ENCODE data around the gene CBARP. TPM values are rescaled to one million over a fixed set of nuclear protein-coding genes. Genes with fewer than 3 reads are reported as not detected.

CBARP gene
- total and polyA plus RNA-seq, 4 donors, result 0.05 to 0.25 (median 0.06) TPM; not detected in 1

GRCh38 chr19:1236576-1236975, 1.2 kb downstream of the CBARP start:
- WGBS, result 24% methylated on average over 42 of the region's 42 CpGs
- no peaks in the 10 kb centered on the region for H3K36me3 ChIP-seq (ENCODE audit: control insufficient read depth in 4 of 4, insufficient read depth in 3 of 4, low read depth in 1 of 4, low read length in 3 of 4)
- no peak overlapping the region for H3K27ac ChIP-seq (ENCODE audit: low read depth in 1 of 2, low read length in 2 of 2)
- H3K27me3 ChIP-seq (ENCODE audit: control insufficient read depth in 4 of 4, insufficient read depth in 4 of 4, low read length in 3 of 4), result no peaks in the 10 kb centered on the region
- peak overlapping the region in 1 of 3 donors; percentile 54 for H3K4me3 ChIP-seq (ENCODE audit: low read depth in 1 of 3, low read length in 3 of 3)
- TF ChIP-seq GABPA (IDR thresholded peaks at IDR 0.05 in 1 of 2, conservative IDR thresholded peaks at IDR 0.05 in 1 of 2) (no peak), REST (IDR thresholded peaks at IDR 0.05) (no peak), CTCF (IDR thresholded peaks at IDR 0.05; ENCODE audit: low read depth, low read length, missing input control) (no peak), RXRA (IDR thresholded peaks at IDR 0.05) (no peak), HNF4A (conservative IDR thresholded peaks at IDR 0.05) (no peak)
- peaks cover 7 to 33% (median 18%) of the 10 kb centered on the region in 4 donors for H3K4me1 ChIP-seq (ENCODE audit: control insufficient read depth in 4 of 4, insufficient read depth in 4 of 4, low read length in 3 of 4)
- no peak for DNase-seq (ENCODE audit: low spot score)
- H3K9ac ChIP-seq (ENCODE audit: low read depth in 1 of 2, low read length in 2 of 2), result no peak overlapping the region
- no peaks in the 10 kb centered on the region for H3K9me3 ChIP-seq (ENCODE audit: control insufficient read depth in 4 of 4, low read length in 3 of 4)

GRCh38 chr19:1235625-1236538, 1.9 kb downstream of the CBARP start:
- 84% methylated on average over 39 of the region's 39 CpGs for WGBS
- no peak for DNase-seq (ENCODE audit: low spot score)
- Histone ChIP-seq H3K9ac (ENCODE audit: low read depth in 1 of 2, low read length in 2 of 2) (no peak overlapping the region), H3K9me3 (ENCODE audit: control insufficient read depth in 4 of 4, low read length in 3 of 4) (no peaks in the 10 kb centered on the region), H3K4me1 (ENCODE audit: control insufficient read depth in 4 of 4, insufficient read depth in 4 of 4, low read length in 3 of 4) (peaks cover 2 to 26% (median 12%) of the 10 kb centered on the region in 4 donors), H3K36me3 (ENCODE audit: control insufficient read depth in 4 of 4, insufficient read depth in 3 of 4, low read depth in 1 of 4, low read length in 3 of 4) (no peaks in the 10 kb centered on the region), H3K27me3 (ENCODE audit: control insufficient read depth in 4 of 4, insufficient read depth in 4 of 4, low read length in 3 of 4) (no peaks in the 10 kb centered on the region), H3K27ac (ENCODE audit: low read depth in 1 of 2, low read length in 2 of 2) (no peak overlapping the region), H3K4me3 (ENCODE audit: low read depth in 1 of 3, low read length in 3 of 3) (no peak overlapping the region)
- no peak for TF ChIP-seq MAX (IDR thresholded peaks at IDR 0.05)
- no peak for TF ChIP-seq RXRA (IDR thresholded peaks at IDR 0.05)
- TF ChIP-seq YY1 (IDR thresholded peaks at IDR 0.05), result no peak
- no peak for TF ChIP-seq HNF4A (conservative IDR thresholded peaks at IDR 0.05)
- TF ChIP-seq TAF1 (conservative IDR thresholded peaks at IDR 0.05), result no peak
- TF ChIP-seq CTCF (IDR thresholded peaks at IDR 0.05; ENCODE audit: low read depth, low read length, missing input control), result no peak
- no peak for TF ChIP-seq REST (IDR thresholded peaks at IDR 0.05)
- no peak for TF ChIP-seq ZBTB33 (IDR thresholded peaks at IDR 0.05)
- TF ChIP-seq EGR1 (IDR thresholded peaks at IDR 0.05; ENCODE audit: low read depth in 2 of 2), result no peak
- TF ChIP-seq RAD21 (IDR thresholded peaks at IDR 0.05), result no peak
- TF ChIP-seq ATF3 (IDR thresholded peaks at IDR 0.05), result no peak
- TF ChIP-seq GABPA (IDR thresholded peaks at IDR 0.05 in 1 of 2, conservative IDR thresholded peaks at IDR 0.05 in 1 of 2), result no peak
- TF ChIP-seq NR2F2 (IDR thresholded peaks at IDR 0.05), result no peak
- no peak for TF ChIP-seq FOXA1 (IDR thresholded peaks at IDR 0.05)
- no peak for TF ChIP-seq FOXA2 (IDR thresholded peaks at IDR 0.05)

All from liver (tissue), 9 donors.